H1 (cell line): ENCODE data around the gene NAAA. TPM values are rescaled to one million over a fixed set of nuclear protein-coding genes. Genes with fewer than 3 reads are reported as not detected.

ENCODE experiments used
- ATF2 ChIP-seq: IDR thresholded peaks from 2 replicates; pipeline ENCODE4 v1.6.1; 2012; ENCODE audit warnings: low read length, inconsistent platforms
- CBX8 ChIP-seq: fragments of 300-800, 300-1000 bp; sonication (generic); IDR thresholded peaks from 2 replicates; pipeline ENCODE4 v1.7.1; 2016; ENCODE audit warnings: low read depth, low read length, borderline replicate concordance
- CHD1 ChIP-seq: IDR thresholded peaks from 2 replicates; pipeline ENCODE4 v1.6.1; 2012; ENCODE audit warnings: low read depth, low read length, improper control_type of control experiment
- CTCF ChIP-seq, 3 experiments: IDR thresholded peaks; 1 replicate in 2 of 3; 2 replicates in 1 of 3; pipeline versions ENCODE4 v1.5.1 to v1.6.1; 2011; ENCODE audit warnings: low read length in 3 of 3, mild to moderate bottlenecking in 3 of 3, inconsistent platforms in 2 of 3, low read depth in 1 of 3, moderate library complexity in 1 of 3; ENCODE audit not compliant: insufficient read depth in 1 of 3; ENCODE audit errors: control extremely low read depth in 1 of 3
- HDAC2 ChIP-seq, 2 experiments: fragments of 300-600 bp in 1 of 2; sonication (generic) in 1 of 2; IDR thresholded peaks; 2 replicates each; pipeline ENCODE4 v1.6.1; 2011 to 2012; ENCODE audit warnings: low read depth in 2 of 2, low read length in 2 of 2, mild to moderate bottlenecking in 2 of 2, moderate library complexity in 2 of 2, borderline replicate concordance in 1 of 2, inconsistent platforms in 1 of 2
- JUND ChIP-seq: IDR thresholded peaks from 2 replicates; pipeline ENCODE4 v1.6.1; 2011; ENCODE audit warnings: mild to moderate bottlenecking, improper control_type of control experiment, low read length
- KDM4A ChIP-seq: IDR thresholded peaks from one replicate; pipeline ENCODE4 v1.7.1; 2012; ENCODE audit warnings: low read depth, mild to moderate bottlenecking, moderate library complexity, low read length, inconsistent platforms; ENCODE audit not compliant: severe bottlenecking
- MAX ChIP-seq: IDR thresholded peaks from 2 replicates; pipeline ENCODE4 v1.6.1; 2012; ENCODE audit warnings: inconsistent platforms
- PHF8 ChIP-seq: fragments of 200-600 bp; sonication (generic); conservative IDR thresholded peaks from 2 replicates; pipeline ENCODE4 v1.7.1; 2012; ENCODE audit warnings: low read depth, mild to moderate bottlenecking, inconsistent platforms, low read length, moderate library complexity
- RBBP5 ChIP-seq: IDR thresholded peaks from 2 replicates; pipeline ENCODE4 v1.7.1; 2012; ENCODE audit warnings: low read depth, mild to moderate bottlenecking, inconsistent platforms, low read length, moderate library complexity, borderline replicate concordance
- SP1 ChIP-seq: IDR thresholded peaks from 2 replicates; pipeline ENCODE4 v1.6.1; 2011; ENCODE audit warnings: low read depth, low read length
- SUZ12 ChIP-seq: fragments of 200-600 bp; sonication (generic); IDR thresholded peaks from 2 replicates; pipeline ENCODE4 v1.6.1; 2012; ENCODE audit warnings: mild to moderate bottlenecking, inconsistent platforms, low read length, moderate library complexity, mixed read lengths
- TAF1 ChIP-seq: IDR thresholded peaks from 2 replicates; pipeline ENCODE4 v1.6.1; 2011; ENCODE audit warnings: mild to moderate bottlenecking, low read depth, low read length
- polyA plus RNA-seq, 7 experiments: library from polyadenylated mRNA; depleted of rRNA in 3 of 7; stranded (reverse) in 5 of 7; unstranded in 2 of 7; fragments of >200 nt in 5 of 7; fragments of 200-250 nt in 2 of 7; gene quantifications; 1 replicate in 5 of 7; 2 replicates in 1 of 7; 4 replicates in 1 of 7; pipeline versions ENCODE4 v1.2.1 to v1.2.3, GENCODE V29; 2011 to 2013; ENCODE audit warnings: missing spikeins in 2 of 7, mixed read lengths in 2 of 7
- total RNA-seq: library from RNA; stranded (reverse); fragmentation: NEBNext Ultra II Directional; extraction: Animal tissue kit (Norgen Biotek cat#: 25700); gene quantifications from 2 replicates; pipeline ENCODE4 v1.2.1, GENCODE V29; 2021

The NAAA gene
- total and polyA plus RNA-seq, 2 of the 8 experiments (the other 6 are each of a cell fraction or from before 2014, with no cell fraction given): 9.4 to 12.5 TPM

- TF ChIP-seq RBBP5 (peak; percentile 32; the same call in 1 of the 2 replicates), HDAC2 (IDR thresholded peaks at IDR 0.05; ENCODE audit: borderline replicate concordance in 1 of 2, low read depth in 2 of 2, low read length in 2 of 2) (0 out of 4 replicates have a peak, but pooled peaks of 1 of the 2 experiments have one; percentile 9), ATF2 (no peak), SUZ12 (peak; percentile 52), KDM4A (peak; percentile 89), CHD1 (no peak), JUND (no peak), TAF1 (peak; percentile 49; the same call in 1 of the 2 replicates), MAX (peak; percentile 61; the same call in 1 of the 2 replicates), CTCF (IDR thresholded peaks at IDR 0.05; ENCODE audit: control extremely low read depth in 1 of 3, insufficient read depth in 1 of 3, low read depth in 1 of 3, low read length in 3 of 3) (peak in 1 of 3 experiments; percentile 2; a peak in 1 of 4 replicates), SP1 (no peak), PHF8 (peak; percentile 41; the same call in 1 of the 2 replicates), CBX8 (no peak)
Observed at GRCh38 chr4:75939890-75940691, 722 bp downstream of the NAAA start (continued).
